HG02623 (cell line): ENCODE results near the gene INAVA.
"Not testable (repeated sequence)": the region's sequence is repeated elsewhere in the genome, so short reads cannot be mapped to it uniquely, and the experiment has no call there.

ENCODE experiments used
- ATAC-seq: cut with Tn5 transposase; IDR thresholded peaks from one replicate; pipeline ENCODE4 v1.9.1; 2021; ENCODE audit warnings: moderate library complexity; ENCODE audit not compliant: unreplicated experiment

Gene INAVA

DNA sequence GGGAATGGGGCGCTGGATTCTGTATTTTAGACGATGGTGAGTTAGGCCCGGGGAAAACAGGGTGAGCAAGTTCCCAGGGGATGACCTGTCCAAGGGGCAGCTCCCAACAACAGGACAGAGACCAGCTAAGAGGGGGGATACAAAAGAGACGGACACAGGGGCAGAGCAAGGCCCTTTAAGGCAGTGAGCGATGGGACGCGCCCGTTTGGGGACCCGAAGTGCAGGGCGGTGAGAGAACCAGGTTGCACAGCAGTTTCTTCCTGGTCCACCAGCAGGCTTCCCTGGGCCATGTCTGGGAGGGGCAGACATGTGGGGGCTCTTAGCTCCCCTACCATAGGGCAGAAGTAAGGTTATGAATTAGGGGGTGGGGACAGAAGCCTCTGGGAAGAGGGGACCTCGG, 22.0 kb downstream of the INAVA start:
- no peak for ATAC-seq

DNA sequence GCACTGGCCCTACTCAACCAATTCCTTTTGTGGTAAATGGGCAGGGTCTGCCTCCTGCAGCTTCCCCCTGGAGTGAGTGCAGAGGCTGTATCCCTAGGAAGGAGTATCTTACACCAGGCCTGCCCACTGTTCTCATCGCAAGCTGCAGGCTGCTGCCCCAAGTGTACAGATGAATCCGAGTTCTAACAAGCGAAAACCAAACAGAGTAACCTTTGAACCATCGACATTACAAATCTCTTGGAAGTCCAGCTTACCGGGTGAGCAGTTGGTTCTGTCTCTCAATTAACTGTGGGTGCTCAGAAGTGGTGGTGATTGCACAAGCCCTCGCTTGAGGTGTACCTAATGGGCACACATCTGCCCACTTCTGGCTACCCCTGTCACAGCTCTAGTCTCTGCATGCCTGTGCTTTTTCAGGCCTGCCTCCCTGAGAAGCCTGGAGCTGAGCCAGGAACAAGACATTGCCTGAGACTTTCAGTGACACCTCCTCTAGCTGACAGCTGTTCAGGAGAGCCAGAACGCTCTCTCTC, 22.7 kb downstream of the INAVA start:
- ATAC-seq, result no peak

DNA sequence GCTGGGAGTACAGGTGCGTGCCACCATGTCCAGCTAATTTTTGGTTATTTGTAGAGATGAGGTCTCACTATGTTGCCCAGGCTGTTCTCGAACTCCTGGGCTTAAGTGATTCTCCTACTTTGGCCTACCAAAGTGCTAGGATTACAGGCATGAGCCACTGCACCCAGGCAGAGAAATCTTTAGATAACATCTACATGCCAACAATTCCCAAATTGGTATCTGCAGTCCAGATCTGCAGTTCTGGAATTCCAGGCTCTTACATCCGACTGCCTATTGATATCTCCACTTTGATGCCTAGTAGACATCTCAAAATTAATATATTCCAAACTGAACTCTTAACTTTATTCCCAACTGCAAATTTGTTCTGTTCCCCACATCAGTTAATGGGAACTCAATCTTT, 23.3 kb downstream of the INAVA start:
- no peak for ATAC-seq

DNA sequence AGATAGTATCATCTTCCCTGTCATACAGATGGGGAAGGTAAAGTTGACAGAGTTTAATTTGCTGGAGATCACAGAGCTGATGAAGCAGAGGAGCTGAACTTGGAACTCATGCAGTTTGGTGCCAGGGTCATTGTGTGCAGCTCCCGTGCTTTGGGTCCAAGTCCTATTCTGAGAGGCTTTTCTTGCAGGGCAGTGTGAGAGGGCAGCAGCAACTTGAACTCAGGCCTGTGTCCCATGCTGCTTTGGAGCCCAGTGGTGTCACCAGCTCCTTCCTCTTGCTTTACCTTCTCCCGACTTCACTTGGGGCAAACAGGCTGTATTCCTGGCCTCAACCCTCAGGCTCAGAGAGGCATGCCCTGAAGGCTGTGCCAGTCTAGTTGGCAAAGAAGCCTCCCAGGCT, 24.7 kb downstream of the INAVA start:
- ATAC-seq, result no peak

DNA sequence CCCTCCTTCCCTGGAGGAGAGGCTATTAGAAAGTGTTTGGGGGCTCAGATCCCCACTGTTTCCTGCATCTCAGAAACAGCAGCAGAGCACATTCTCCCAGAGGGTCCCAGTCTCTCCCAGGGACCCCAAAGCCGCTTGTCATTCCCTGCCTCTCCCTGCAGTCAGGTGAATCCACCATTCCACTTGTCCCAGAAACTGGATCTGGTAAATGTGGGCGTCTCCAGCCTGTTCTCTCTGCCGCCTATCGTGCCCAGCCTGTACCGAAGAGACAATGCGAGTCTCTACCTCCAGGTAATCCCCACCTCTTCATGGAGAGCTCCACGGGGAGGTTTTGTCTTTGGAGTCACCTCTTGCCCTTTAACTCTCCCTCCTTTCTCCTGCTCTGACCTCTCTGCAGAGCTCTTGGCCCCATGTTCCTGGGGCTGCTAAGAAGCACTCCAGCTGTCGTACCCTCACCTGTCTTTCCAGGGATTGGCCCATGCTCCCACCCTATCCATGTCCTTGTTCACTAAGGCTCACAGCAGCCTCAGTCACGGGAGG, 26.9 kb downstream of the INAVA start:
- ATAC-seq, result no peak

DNA sequence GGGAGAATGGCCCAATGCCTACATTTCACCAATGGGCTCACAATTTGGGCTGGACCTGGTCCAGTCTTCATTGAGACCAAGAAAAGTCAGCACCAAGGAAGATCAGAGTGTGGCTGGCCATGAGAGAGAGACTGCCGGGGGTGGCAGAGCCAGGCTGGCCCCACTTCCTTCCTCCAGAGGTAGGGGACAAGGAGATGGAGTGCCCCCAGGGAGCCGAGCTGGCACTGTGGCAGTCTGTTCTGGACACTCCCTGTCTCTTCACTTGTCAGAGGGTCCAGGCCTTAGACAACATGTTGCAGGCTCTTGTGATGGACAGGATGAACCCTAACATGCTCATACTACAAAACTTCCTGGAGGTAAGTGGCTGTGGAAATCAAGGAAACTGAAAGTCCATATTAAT, 27.7 kb downstream of the INAVA start:
- no peak for ATAC-seq

DNA sequence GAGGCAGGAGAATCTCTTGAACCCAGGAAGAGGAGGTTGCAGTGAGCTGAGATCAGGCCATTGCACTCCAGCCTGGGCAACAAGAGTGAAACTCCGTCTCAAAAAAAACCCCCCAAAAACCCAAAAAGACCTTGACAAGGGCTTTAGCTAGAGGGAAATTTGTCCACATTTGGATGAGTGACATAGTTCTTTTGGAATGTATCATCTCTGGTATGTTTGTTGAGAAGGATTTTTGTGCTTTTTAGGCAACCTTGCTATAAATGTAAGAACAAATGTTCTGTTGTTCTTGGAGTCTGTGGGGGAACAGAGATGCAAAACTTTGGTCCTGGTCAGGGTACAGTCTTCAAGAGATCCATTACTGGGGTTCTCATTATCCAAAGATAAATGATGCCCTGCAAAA, 28.9 kb downstream of the INAVA start:
- no peak for ATAC-seq

DNA sequence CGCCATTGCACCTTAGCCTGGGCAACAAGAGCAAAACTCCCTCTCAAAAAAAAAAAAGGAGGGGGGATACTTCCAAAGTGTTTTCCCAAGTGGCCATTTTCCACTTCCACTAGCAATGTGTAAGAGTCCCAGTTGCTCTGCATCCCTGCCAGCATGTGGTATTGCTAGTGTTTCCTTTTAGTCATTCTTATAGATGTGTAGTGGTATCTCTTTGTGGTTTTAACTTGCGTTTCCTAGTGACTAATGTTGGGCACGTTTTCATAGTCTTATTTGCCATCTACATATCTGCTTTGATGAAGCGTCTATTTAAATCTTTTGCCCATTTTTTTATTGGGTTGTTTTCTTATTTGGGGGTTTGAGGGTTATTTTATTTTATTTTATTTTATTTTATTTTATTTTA, 31.1 kb downstream of the INAVA start:
- ATAC-seq, result no peak

DNA sequence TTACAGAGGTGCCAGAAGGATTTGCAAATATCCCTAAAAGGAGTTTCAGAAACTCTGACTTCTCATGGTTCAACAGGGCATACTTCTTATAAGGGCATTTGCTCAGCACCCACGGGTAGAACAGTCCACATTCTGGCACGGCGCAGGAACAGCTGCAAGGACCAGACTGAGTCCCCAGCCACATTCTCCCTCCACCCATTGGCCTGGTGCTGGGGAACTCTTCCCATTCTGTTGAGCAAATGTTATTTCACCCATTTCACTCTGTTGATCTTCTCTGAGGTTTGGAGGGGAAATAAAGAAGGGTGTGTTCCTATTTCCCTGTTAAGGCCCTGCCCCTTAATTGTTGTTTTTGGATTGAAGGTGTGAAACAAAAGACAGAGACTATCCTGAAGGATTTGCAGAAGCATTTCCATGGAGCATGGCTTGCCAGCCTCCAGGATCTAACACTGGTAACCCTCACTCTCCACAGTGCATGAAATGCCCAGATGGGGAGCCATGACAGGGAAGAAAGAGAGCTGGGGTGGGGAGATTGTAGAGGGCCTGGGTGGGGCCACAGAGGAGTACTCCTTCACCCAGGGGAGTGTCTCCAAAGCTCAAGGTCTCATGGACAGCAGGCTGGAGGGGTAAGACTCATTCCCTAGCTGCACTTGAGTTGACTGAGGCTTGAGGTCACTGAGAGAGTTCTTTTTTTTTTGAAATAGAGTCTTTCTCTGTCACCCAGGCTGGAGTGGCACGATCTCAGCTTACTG, 35.0 kb downstream of the INAVA start:
- no peak for ATAC-seq

DNA sequence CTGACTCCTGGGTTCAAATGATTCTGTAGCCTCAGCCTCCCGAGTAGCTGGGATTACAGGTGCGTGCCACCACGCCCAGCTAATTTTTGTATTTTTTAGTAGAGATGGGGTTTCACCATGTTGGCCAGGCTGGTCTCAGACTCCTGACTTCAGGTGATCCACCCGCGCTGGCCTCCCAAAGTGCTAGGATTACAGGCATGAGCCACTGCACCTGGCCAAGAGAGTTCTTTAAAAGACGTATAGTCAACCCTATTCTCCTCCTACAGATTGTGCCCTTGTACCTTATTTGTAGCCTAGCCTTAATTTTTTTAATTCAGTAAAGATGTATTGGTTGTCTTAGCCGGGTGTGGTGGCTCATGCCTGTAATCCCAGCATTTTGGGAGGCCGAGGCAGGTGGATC, 35.6 kb downstream of the INAVA start:
- ATAC-seq, result not testable (repeated sequence)

DNA sequence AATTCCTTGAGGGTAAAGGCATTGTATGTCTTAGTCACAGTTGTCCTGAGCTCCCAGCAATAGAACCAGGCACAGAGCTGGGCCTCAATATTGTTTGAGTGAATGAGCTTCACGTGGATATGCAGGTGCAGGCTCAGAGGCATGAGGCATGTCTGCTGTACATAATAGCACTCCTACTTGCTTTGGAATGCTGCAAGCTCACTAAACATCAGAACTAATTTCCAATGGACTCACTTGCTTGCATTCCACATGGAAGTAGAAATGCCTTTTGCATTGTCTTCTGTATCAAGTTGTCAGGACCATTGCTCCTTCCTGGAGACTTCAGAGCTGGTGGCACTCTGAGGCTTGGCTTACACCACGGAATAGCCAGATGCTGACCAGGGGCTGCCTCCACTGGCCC, 37.1 kb downstream of the INAVA start:
- no peak for ATAC-seq

DNA sequence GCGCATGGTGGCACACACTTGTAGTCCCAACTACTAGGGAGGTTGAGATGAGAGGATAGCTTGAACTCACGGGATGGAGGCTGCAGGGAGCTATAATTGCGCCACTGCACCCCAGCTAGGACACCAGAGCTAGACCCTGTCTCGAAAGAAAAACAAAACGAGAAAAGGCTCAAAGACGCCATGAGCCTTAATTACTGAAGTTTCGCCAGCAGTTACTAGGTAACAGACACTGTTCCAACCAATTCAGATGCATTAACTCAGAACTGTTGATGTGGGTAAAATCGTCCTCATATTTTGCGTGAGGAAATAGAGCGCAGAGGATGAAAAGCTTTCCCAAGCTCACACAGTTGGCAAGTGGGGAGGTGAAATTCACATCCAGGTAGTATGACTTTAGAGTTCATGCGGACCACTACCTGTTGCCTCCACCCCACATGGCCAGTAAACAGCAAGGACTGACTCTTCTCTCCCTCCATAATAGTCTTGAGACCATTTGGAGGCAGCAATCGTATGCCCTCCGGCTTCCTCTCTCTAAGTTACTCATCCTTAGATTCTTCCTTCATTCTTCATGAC, 40.1 kb downstream of the INAVA start:
- ATAC-seq, result no peak

DNA sequence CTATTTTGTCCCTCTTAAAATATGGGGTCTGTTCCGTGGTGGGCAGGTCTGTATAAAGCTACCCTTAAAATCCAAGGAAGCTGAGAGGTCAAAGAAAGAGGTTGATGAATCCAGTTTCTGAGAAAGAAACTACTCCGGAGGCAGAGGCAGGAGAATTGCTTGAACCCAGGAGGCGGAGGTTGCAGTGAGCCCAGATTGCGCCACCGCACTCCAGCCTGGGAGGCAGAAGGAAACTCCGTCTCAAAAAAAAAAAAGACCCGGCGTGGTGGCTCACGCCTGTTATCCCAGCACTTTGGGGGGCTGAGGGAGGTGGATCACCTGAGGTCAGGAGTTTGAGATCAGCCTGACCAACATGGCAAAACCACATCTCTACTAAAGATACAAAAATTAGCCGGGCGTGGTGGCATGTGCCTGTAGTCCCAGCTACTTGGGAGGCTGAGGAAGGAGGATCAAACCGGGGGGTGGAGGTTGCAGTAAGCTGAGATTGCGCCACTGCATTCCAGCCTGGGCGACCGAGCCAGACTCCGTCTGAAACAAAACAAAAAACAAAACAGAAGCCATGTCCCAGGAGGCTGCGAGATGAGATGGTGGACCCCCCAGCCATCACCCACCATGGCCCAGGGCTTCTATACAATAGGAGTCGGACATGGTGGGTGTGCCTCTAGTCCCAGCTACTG, 40.7 kb downstream of the INAVA start:
- ATAC-seq, result not testable (repeated sequence)

DNA sequence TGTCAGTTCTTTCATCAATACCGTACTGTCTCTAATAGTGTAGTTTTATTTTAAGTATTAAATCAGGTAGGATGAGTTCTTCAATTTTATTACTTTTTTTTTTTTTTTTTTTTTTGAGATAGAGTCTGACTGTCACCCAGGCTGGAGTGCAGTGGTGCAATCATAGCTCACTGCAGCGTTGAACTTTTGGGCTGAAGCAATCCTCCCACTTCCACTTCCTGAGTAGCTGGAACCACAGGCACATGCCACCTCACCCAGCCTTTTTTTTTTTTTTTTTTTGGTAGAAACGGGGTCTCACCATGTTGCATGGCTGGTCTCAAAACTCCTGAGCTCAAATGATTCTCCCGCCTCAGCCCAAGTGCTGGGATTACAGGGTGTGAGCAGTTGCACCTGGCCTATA, 44.3 kb downstream of the INAVA start:
- no peak for ATAC-seq

DNA sequence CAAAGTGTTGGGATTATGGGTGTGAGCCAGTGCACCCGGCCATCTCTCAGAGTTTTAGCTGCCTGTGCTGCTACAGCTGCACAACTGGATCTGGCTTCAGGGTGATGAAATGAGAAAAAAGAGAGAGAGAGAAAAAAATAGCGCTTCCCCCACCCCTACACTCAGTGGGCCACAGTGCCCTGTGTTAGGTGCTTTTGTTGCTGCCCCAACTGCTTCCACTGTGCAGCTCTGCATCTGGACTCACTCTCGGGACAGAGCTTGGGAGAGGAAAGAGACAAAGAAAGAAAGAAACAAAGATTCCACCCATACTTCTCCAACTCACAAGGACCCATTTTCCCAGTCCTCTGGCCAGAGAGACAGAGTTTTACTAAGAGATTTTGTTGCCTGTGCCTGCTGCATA, 50.4 kb downstream of the INAVA start:
- ATAC-seq, result no peak

DNA sequence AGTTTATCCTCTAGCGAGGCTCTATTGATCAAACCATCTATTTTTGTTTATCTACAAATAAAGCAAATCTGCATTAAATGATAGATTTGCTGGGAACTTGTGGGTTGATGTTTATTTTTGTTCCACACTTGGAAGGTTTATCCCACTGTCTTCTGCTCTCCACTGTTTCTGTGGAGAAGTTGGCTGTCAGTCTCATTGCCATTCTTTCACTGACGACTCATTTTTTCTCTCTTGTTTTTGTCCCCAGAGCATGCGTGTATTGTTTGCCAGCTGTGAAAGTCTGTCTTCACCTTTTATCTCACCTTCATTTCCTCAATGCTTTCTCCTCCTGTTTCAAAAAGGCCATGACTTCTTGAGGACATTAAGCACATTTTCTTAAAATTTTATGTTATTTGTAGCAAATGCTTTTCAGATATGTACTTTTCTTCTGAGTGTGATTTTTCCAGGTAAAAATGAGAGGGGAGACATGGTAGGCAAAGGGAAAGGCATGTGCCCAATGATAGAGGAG, 52.4 kb downstream of the INAVA start:
- ATAC-seq, result no peak

DNA sequence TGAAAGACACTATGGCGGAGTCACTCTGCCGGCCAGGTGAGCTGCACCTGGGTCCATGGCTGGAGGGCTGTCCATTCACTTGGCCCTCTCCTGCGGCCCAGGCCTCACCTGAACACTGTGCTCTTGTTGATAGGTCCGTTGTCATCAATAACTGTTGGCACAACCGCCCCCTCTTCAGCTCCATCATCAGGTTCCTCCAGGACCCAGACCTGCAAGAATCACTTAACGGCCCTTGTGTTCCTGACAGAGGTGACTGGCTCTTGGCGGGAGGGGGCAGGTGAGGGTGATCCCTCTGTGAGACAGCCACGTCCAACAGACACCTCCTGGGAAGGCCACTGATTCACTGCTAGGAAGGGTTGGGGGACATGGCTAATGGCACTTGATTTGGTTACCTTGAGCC, 54.9 kb downstream of the INAVA start:
- ATAC-seq, result no peak

DNA sequence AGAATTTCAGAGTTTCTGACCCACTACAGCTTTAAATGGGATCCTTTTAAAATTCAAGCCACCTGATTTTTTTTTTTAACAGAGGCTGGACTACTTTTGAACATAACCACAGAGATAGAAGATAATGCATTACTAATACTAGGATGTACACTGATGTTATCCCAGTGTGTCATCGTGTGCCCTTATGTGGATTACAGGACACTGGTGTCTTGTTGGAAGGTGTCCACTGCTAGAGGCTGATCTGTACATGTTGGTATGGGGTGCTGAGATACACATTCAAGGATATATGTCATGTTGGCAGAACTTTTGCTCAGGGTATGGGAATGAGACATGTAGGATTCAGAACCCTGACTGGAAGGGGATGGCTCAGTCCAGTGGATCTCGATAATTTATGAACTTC, 56.3 kb downstream of the INAVA start:
- ATAC-seq, result no peak

DNA sequence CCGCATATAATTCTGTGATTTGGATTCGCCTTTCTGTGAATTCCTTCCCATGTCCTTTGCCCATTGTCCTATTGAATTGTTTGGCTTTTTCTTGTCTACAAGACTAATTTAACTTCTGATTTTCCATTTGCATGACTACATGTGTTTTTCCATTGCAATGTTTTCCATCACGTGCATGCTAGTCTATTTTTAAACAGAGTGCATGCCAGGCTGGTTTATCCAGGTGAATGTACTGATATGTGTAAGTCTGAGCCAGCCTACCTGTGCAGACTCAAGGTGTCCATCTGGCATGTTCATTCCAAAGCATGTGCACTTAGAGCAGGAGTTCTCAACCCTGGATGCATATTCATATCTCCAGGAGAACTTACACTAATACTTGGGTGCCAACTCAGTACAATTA, 59.7 kb downstream of the INAVA start:
- ATAC-seq, result no peak

DNA sequence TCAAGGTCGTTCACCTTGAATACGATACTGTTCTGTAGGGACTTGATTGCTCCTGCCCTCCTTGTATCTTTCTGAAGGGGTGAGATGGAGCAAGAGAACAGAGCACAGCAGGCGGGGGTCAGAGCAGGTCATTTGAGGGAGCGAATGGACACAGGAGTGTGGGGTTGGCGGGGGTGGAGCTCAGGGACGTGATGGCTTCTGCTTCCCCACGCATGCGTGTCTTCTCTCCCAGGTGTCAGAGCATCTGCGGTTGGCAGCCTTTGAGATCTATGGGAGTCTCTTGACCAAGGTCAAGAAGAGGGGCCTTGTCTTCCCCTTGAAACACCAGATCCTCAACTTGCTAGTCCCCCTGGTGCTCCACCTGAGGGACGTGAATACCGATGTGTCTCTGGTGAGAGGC, 63.9 kb downstream of the INAVA start:
- no peak for ATAC-seq

DNA sequence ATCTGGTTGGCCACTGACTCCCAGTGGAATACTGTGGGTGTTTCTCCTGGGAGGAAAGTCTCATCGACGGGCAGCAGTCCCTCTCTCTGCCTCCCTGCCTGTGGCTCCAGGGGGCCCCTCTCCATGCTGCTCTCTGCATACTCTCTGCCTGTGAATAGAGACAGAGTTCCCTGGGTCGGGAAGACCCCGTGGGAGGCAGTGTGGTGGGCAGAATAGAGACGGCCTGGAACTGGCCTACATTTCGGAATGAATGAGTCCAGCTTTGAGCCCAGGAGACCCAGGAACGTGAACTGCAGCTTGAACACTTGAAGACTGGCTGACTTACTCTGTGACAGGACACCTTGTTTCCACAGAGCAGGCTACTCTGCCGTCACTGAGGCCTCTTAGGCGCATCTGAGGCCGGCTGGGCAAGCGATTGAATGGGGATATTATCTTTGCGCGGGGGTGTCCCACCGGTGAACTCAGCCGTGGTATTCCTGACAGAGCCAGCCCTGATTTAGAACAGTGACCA, 64.8 kb downstream of the INAVA start:
- ATAC-seq, result no peak
